Smooth muscle cell (in vitro differentiated cells): ENCODE measurements around the gene IFI35. TPM values are rescaled to one million over a fixed set of nuclear protein-coding genes. Genes with fewer than 3 reads are reported as not detected.

Experiments used
- DNase-seq: peaks from one replicate; lab custom pipeline; 2025; ENCODE audit not compliant: unreplicated experiment; lab: John Stamatoyannopoulos, UW
- H2AFZ ChIP-seq: fragments of 200-600 bp; sonication (generic); 2 replicates; pipeline ENCODE4 v1.6.0; 2016; ENCODE audit warnings: antibody characterized with exemption, low read depth, mild to moderate bottlenecking
- H3F3A ChIP-seq: fragments of 200-600 bp; sonication (generic); 2 replicates; pipeline ENCODE4 v1.6.0; 2017; ENCODE audit warnings: antibody characterized with exemption, low read depth
- H3K27ac ChIP-seq: fragments of 200-600 bp; sonication (generic); 2 replicates; pipeline ENCODE4 v1.5.1; 2016; ENCODE audit warnings: low read depth, mild to moderate bottlenecking
- H3K27me3 ChIP-seq: fragments of 200-600 bp; sonication (generic); 2 replicates; pipeline ENCODE4 v1.6.1; 2016; ENCODE audit warnings: low read depth, mild to moderate bottlenecking
- H3K36me3 ChIP-seq: fragments of 200-600 bp; sonication (generic); 2 replicates; pipeline ENCODE4 v1.5.1; 2016; ENCODE audit warnings: low read depth
- H3K4me1 ChIP-seq: fragments of 200-600 bp; sonication (generic); 2 replicates; pipeline ENCODE4 v1.5.1; 2016; ENCODE audit warnings: low read depth
- H3K4me2 ChIP-seq: fragments of 200-600 bp; sonication (generic); 2 replicates; pipeline ENCODE4 v1.6.0; 2016; ENCODE audit warnings: mild to moderate bottlenecking
- H3K4me3 ChIP-seq: fragments of 200-600 bp; sonication (generic); 2 replicates; pipeline ENCODE4 v1.5.1; 2016; ENCODE audit warnings: mild to moderate bottlenecking
- H3K79me2 ChIP-seq: fragments of 200-600 bp; sonication (generic); 2 replicates; pipeline ENCODE4 v1.6.0; 2016; ENCODE audit warnings: low read depth, mild to moderate bottlenecking
- H3K9ac ChIP-seq: fragments of 200-600 bp; sonication (generic); 2 replicates; pipeline ENCODE4 v1.6.0; 2016; ENCODE audit warnings: low read depth
- H3K9me3 ChIP-seq: fragments of 200-600 bp; sonication (generic); replicated peaks from 2 replicates; pipeline ENCODE4 v1.5.1; 2016; ENCODE audit warnings: low read depth
- H4K20me1 ChIP-seq: fragments of 200-600 bp; sonication (generic); 2 replicates; pipeline ENCODE4 v1.6.0; 2016; ENCODE audit warnings: low read depth
- WGBS: methylation state at CpG from one replicate; pipeline ENCODE4 v1.1.7; 2016; ENCODE audit warnings: low lambda C conversion rate; 5-methylcytosine and 5-hydroxymethylcytosine counted together
- polyA plus RNA-seq: library from polyadenylated mRNA; unstranded; fragments of >200 nt; fragmentation: Nextera tagmentation; extraction: Ambion mirVana; gene quantifications from 2 replicates; pipeline ENCODE4 v1.2.1, GENCODE V29; 2016
- total RNA-seq: library from RNA; depleted of rRNA; stranded (reverse); fragments of >200 nt; gene quantifications from 2 replicates; pipeline ENCODE4 v1.2.3, GENCODE V29; 2014
- TF ChIP-seq, protein P1 (sequence below): fragments of 200-600 bp; sonication (generic); IDR thresholded peaks from 2 replicates; pipeline ENCODE4 v1.5.1; 2017; ENCODE audit warnings: borderline replicate concordance, mild to moderate bottlenecking, antibody characterized with exemption; ENCODE audit not compliant: insufficient read depth, poor library complexity, severe bottlenecking

IFI35 gene
- total and polyA plus RNA-seq, 2 experiments from 2014 or later = 1.9 to 6.3 TPM

DNA sequence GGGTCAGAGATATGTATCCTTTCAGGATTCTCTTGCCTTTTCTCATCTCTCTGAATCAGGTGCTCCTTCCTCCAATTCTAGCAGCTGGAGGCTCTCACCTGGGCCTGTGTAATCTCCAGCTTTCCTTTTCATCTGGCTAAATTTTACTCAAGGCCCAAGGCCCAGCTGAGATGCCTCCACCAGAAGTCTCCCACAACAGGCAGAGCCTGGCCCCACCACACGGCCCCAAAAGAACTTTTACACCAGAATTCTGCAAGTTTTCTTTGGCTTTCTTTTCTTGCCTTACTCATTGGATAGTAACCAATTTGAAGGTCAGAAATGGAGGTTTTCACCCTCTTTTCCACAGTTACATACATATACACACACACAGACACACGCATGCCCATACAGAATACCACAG lies 33.1 kb downstream of the IFI35 start:
- TF ChIP-seq, protein P1, sequence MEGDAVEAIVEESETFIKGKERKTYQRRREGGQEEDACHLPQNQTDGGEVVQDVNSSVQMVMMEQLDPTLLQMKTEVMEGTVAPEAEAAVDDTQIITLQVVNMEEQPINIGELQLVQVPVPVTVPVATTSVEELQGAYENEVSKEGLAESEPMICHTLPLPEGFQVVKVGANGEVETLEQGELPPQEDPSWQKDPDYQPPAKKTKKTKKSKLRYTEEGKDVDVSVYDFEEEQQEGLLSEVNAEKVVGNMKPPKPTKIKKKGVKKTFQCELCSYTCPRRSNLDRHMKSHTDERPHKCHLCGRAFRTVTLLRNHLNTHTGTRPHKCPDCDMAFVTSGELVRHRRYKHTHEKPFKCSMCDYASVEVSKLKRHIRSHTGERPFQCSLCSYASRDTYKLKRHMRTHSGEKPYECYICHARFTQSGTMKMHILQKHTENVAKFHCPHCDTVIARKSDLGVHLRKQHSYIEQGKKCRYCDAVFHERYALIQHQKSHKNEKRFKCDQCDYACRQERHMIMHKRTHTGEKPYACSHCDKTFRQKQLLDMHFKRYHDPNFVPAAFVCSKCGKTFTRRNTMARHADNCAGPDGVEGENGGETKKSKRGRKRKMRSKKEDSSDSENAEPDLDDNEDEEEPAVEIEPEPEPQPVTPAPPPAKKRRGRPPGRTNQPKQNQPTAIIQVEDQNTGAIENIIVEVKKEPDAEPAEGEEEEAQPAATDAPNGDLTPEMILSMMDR = no peak
- Histone ChIP-seq H3K4me3 (no peak overlapping the region), H3K9ac (no peak overlapping the region), H3K27ac (no peak overlapping the region), H3K9me3 (no peaks in the 10 kb centered on the region), H3K36me3 (no peaks in the 10 kb centered on the region), H4K20me1 (no peaks in the 10 kb centered on the region), H3K4me2 (no peak overlapping the region), H3K79me2 (no peaks in the 10 kb centered on the region), H3K27me3 (no peaks in the 10 kb centered on the region), H3F3A (no peaks in the 10 kb centered on the region), H3K4me1 (peaks cover 34% of the 10 kb centered on the region), H2AFZ (no peak overlapping the region)
- 89% methylated on average over 2 of the region's 2 CpGs for WGBS
- DNase-seq = no peak

DNA sequence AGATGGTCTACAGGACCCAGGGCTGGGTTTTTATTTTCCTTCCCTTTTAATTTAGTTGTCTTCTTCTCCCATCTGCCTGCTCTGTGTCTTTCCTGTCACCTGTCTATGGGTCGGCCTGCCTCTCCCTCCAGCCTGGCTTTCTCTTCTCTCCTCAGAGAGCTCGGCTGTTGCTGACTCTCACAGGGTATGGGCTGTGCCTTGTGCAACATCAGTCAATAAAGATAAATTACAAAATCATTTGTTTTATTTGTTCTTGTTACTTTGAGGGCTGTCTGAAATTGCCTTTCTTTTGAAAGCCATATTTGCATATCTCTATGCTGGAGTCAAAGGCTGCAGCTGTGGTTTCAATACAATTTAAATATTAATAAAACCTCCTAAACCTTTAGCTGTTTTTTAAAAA lies 34.1 kb downstream of the IFI35 start:
- H3K4me1 ChIP-seq = peaks cover 24% of the 10 kb centered on the region
- TF ChIP-seq, protein P1 = no peak
- no peaks in the 10 kb centered on the region for H3K27me3 ChIP-seq
- H3F3A ChIP-seq = no peaks in the 10 kb centered on the region
- H3K9ac ChIP-seq = no peak overlapping the region
- H3K4me3 ChIP-seq = no peak overlapping the region
- H3K27ac ChIP-seq = no peak overlapping the region
- H3K36me3 ChIP-seq = no peaks in the 10 kb centered on the region
- 81% methylated on average over 2 of the region's 2 CpGs for WGBS
- no peaks in the 10 kb centered on the region for H3K9me3 ChIP-seq
- H3K4me2 ChIP-seq = no peak overlapping the region
- no peaks in the 10 kb centered on the region for H4K20me1 ChIP-seq
- H3K79me2 ChIP-seq = no peaks in the 10 kb centered on the region
- no peak overlapping the region for H2AFZ ChIP-seq
- DNase-seq = no peak

DNA sequence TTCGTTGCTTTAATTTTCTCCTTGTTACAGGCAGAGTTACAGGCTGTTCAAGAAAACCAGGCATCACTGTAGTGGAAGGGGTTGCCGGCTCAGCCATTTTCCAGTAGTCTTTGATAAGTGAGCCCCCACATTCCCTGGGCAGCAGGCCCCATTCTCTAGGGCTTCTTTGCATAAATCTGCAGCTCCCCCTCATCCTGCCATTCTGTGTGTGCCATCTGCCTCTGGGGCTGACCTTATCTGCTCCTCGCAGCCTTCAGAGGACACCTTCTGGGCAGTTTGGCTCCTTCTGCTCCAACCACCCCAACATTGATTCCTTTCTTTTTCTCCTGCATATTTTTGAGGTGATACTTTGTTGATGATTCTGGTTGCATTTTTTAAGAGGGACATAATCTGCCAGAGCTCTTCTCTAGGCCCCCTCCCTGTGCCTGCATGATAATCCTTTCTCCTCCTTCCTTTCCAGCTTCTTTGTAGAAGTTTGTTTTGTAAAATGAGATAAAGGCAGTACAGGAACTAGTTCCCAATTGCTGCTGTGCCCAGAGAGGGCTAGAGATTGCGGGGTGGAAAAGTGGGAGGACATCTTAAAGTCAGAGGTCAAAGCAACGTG lies 35.5 kb downstream of the IFI35 start:
- H3K79me2 ChIP-seq = no peaks in the 10 kb centered on the region
- no peaks in the 10 kb centered on the region for H3F3A ChIP-seq
- no peaks in the 10 kb centered on the region for H4K20me1 ChIP-seq
- no peaks in the 10 kb centered on the region for H3K9me3 ChIP-seq
- 66% methylated on average over 5 of the region's 5 CpGs for WGBS
- H3K4me3 ChIP-seq = no peak overlapping the region
- H3K4me1 ChIP-seq = peaks cover 17% of the 10 kb centered on the region
- H3K9ac ChIP-seq = no peak overlapping the region
- H3K4me2 ChIP-seq = no peak overlapping the region
- no peaks in the 10 kb centered on the region for H3K27me3 ChIP-seq
- no peak overlapping the region for H3K27ac ChIP-seq
- DNase-seq = no peak
- H2AFZ ChIP-seq = no peak overlapping the region
- TF ChIP-seq, protein P1 = no peak
- no peaks in the 10 kb centered on the region for H3K36me3 ChIP-seq

DNA sequence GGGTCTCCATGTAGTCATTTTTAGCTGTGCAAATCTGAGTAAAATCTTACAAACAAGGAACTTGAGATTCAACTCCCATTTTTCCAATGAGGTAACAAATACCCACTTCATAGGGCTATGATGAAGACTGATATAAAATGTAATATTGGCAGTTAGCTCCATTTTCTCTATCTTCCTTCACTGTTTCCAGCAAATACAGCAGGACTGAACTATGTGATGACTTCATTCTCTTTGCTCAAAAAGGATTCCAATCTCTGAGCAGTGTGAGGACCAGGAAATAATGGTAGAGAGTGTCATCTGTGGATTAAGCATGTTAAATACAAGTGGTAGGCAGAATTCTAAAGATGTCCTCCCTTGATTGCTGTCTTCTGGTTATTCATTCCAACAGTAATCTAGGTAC lies 36.7 kb downstream of the IFI35 start:
- no peaks in the 10 kb centered on the region for H3K36me3 ChIP-seq
- H2AFZ ChIP-seq = no peak overlapping the region
- no peaks in the 10 kb centered on the region for H3F3A ChIP-seq
- H3K4me1 ChIP-seq = peaks cover 17% of the 10 kb centered on the region
- no peaks in the 10 kb centered on the region for H4K20me1 ChIP-seq
- no peak for DNase-seq
- no peaks in the 10 kb centered on the region for H3K79me2 ChIP-seq
- TF ChIP-seq, protein P1 = no peak
- H3K9ac ChIP-seq = no peak overlapping the region
- H3K4me2 ChIP-seq = no peak overlapping the region
- no peaks in the 10 kb centered on the region for H3K27me3 ChIP-seq
- no peaks in the 10 kb centered on the region for H3K9me3 ChIP-seq
- no peak overlapping the region for H3K27ac ChIP-seq
- no peak overlapping the region for H3K4me3 ChIP-seq
